NCI-H446 (cell line): ENCODE results near the gene DFFA.
A peak's percentile ranks its signal among the peaks of the same experiment; 100 is the strongest.
"Not testable (repeated sequence)": the region's sequence is repeated elsewhere in the genome, so short reads cannot be mapped to it uniquely, and the experiment has no call there.

ENCODE experiments used
- DNase-seq, 2 experiments: peaks; one replicate each; lab custom pipeline; 2025; lab: John Stamatoyannopoulos, UW

The DFFA gene

GRCh38 chr1:10472220-10473144, at the start of gene DFFA:
TSS of gene DFFA (minus strand) at chr1:10472529. CDS start at chr1:10472458, 71 bp downstream.
- peak; percentile 95 to 97 for DNase-seq

GRCh38 chr1:10521537-10522157, 49.3 kb upstream of the DFFA start:
- no peak for DNase-seq

- no peak for DNase-seq
Observed at GRCh38 chr1:10520952-10521351, 48.6 kb upstream of the DFFA start.

- no peak for DNase-seq
Observed at GRCh38 chr1:10520497-10520896, 48.2 kb upstream of the DFFA start.

- no peak for DNase-seq
Observed at GRCh38 chr1:10519016-10519417, 46.7 kb upstream of the DFFA start.

- DNase-seq = no peak
Observed at GRCh38 chr1:10517677-10517982, 45.3 kb upstream of the DFFA start.

- no peak for DNase-seq
Observed at GRCh38 chr1:10516925-10517676, 44.8 kb upstream of the DFFA start.

DNA sequence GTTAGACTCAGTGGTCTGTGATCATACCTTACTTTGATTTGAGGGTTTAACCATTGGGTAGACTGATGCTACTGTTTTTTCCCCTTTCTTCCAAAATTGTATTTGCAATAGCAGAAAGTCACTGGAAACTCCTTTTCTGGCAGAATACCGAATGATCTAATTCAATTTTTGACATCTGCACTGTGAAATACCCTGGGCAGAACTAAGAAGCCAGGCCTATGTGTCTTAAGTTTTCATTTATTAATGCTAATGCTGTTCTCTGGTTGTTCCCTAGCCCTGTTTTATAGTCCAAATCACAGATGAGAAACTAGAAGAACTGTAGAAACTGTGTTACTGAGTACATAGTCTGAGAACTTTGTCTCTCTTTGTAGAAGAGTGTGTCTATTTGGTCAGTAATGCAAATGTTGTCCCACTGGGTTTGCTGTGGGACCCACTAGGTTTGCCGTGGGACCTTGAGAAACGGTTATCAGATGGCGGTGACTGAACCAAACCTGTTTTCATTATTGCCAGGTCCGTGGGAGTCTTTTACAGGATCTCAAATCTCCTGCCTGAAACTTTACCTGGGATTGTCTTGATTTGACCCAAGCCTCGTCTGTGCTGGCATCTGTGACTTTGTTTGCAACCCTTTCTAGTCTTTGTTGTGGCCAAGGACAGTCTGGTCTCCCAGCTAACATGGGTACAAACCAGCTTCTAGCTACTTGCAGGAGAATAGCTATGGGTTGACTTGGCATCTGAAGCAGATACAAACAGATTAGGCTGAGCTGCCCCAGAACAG, 43.8 kb upstream of the DFFA start:
- DNase-seq = no peak

DNA sequence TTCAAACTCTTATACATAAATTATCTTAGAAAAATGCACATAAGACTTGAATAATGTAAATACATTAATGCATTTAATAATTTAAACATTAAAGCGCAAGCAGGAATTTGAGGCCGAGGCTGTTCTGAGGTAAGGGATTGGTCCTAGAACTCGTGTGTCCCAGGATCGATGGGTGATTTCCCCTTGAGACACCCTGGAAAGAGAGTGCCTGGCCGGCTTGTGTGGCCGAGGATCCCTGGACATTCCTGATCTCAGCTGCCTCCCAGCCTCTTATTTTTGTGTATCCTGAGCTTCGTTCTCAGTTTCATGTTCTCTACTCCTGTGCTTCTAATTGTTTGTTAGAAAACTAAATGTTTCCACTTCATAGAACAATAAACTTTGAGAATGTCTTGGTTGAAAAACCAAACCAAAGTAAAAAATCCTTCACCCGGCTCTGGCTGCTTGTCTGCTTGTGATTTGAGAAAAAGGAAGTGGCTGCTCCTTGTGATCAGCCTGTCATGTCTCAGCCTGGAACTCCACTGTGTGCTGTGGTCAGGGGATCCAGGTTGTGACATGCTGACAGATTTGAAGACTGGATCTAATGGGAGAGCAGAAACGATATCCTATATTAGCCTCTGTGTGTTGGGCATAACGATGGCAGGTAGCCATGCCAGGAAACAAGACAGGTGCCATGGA, 43.1 kb upstream of the DFFA start:
- no peak for DNase-seq

DNA sequence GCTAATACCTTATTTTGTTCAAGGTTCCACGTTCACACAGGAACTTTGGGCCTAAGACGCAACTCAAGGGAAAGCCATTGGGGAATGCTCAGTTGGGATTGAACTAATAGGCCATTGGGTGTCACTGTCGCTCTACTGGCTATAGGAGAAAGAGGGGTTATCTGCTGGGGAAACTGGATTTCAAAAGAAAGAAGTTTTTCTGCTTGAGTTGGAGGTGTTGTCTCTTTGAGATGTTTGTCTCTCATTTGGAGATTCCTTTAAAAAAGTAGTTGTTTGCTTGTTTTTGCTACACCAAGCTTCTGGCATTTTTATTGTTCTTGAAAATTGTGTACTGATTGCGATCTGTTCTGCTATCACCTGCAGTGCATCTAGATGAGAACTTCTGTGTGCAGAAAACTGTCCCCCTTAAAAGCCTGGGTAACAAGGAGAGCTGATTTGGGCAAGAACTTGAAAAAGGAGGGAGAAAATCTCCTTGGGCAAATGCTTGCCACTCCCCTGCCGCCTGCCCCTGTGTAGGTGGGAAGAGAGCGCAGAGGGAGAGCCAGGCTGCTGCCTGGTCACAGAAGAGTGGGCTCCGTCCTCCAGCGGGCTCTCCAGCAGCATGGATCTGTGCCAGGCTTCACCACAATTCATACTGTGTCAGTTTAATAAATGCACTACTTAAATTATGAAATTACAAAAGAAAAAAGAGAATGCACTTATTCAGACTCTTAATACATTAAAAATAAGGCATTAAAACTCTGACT, 42.3 kb upstream of the DFFA start:
- DNase-seq = peak; percentile 51 to 52

GRCh38 chr1:10513199-10513598, 40.9 kb upstream of the DFFA start:
- DNase-seq = no peak

DNA sequence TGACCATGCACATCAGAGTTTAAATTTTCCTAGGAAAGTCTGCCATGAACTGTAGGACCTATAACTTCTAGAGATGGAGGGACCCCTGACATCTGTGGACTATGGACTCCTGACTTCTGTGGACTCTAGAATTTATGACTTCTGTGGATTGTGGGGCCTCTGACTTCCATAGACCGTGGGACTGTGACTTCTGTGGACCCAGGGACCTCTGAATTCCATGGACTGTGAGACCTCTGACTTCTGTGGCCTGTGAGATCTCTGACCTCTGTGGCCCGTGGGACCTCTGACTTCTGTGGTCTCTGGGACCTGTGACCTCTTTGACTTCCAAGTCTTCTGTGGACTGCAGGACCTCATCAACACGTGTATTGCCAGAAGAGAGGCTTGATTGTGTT, 39.2 kb upstream of the DFFA start:
- DNase-seq = no peak

DNA sequence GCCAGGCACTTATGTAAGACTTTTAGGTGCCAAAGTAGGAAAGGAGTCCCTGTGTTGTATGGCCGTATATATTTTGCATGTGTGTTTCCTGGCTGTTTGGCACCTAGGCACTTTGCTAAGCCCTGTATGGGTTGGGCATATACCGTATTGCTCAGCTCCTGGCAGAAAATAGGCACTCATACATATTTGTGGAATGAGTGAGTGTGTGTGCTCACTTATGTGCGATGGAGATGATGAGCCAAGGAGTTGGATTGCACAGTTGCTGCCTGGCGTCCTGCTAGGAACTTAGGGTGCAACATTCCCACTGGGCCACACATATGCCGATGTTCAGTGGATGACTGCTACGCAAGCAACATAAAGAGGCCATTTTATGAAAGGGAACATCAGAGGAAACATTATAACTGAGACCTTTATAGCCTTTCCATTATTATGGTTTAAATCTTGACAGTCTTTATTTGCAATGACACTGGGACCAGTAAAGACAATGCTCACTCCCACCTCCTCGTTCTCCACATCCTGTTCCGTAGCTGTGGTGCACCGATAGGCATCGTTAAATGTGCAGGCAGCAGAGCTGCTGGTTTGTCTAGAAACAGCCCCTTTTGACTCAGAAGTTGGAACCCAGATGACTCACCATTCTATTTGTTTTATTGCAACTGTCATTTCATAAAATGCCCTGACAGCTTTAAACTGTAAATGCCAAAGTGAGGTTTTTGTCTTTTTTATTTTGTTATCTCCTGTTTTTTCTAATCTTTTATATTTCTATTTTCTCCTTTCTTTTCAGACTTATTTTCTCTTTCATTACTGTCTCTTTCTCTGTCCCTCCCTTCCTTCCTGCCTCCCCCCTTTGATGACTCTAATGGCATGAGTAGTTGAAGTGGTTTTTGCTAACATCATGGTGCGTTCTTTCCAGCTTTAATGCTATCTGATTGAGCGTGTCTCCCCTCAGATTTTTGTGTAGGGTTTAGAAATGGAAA, 38.5 kb upstream of the DFFA start:
- DNase-seq = peak in 1 of 2 experiments; percentile 56

- no peak for DNase-seq
Observed at GRCh38 chr1:10509809-10510509, 37.6 kb upstream of the DFFA start.

DNA sequence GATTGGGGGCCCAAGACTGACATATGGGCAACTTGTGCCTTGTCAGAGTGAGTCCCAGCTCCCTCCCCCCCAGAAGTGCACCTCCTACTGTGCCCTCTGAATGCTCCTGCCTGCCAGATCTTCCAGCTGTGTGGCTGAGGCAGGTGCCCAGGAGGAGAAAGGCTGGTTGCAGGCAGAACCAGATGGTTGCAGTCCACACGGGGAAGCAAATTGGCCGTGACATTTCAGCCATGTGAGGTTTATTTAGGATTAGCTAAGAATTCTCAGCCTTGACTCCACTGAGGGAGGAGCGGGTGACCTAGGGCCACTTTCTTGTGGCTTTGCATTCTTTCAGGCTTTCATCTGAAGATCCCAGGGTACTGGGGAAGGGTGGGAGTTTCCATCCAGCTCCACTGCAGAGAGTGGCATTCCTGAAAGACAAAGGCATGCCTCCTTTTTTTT, 36.2 kb upstream of the DFFA start:
- DNase-seq = peak in 1 of 2 experiments; percentile 39

- peak; percentile 26 to 69 for DNase-seq
Observed at GRCh38 chr1:10507111-10507879, 35.0 kb upstream of the DFFA start.

DNA sequence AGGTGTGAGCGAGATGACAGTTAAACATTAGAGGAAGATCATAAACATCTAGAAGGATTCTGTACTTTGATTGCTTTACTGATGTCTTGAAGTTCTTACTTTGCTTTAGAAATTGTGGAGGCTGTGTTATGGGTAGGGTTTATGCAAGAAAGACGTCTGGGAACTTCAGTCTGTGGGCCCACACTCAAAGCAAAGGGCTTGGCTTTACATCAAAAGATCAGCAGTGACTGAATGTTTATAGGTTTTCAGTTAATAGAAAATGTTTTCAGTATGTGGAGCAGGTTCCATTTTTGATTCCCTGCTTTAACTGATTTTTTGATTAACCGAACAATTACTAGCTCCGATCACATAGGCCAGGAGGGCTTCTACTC, 34.3 kb upstream of the DFFA start:
- DNase-seq = no peak

DNA sequence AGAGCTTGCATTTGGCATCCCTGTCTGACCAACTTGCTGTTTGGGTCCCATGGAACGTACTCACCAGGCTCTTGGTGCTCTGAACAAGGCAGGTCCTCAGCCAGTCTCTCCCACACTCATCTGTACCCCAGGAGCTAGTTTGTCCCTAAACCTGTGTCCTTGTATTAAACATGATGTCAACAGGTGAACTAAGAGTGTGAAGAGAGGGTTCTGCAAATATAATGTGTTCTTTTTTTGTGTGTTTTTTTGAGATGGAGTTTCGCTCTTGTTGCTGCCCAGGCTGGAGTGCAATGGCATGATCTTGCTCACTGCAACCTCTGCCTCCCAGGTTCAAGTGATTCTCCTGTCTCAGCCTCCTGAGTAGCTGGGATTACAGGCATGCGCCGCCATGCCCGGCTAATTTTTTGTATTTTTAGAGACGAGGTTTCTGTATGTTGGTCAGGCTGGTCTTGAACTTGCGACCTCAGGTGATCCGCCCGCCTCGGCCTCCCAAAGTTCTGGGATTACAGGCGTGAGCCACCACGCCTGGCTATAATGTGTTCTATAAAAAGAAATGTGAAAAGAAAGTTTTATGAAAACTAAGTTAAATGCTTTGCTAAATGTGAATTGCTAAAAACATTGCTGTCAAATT, 33.8 kb upstream of the DFFA start:
- DNase-seq = not testable (repeated sequence)
